Purkinje cell (primary cell): Measurements from ENCODE around the gene CAMK4. TPM values are rescaled to one million over a fixed set of nuclear protein-coding genes. Genes with fewer than 3 reads are reported as not detected.

Experiments
- polyA plus RNA-seq: library from polyadenylated mRNA; unstranded; fragments of >200 nt; fragmentation: Nextera tagmentation; gene quantifications from 2 replicates; pipeline ENCODE4 v1.2.1, GENCODE V29; 2014

Gene CAMK4
- polyA plus RNA-seq: 87.3 and 95.5 TPM in 2 replicates

DNA sequence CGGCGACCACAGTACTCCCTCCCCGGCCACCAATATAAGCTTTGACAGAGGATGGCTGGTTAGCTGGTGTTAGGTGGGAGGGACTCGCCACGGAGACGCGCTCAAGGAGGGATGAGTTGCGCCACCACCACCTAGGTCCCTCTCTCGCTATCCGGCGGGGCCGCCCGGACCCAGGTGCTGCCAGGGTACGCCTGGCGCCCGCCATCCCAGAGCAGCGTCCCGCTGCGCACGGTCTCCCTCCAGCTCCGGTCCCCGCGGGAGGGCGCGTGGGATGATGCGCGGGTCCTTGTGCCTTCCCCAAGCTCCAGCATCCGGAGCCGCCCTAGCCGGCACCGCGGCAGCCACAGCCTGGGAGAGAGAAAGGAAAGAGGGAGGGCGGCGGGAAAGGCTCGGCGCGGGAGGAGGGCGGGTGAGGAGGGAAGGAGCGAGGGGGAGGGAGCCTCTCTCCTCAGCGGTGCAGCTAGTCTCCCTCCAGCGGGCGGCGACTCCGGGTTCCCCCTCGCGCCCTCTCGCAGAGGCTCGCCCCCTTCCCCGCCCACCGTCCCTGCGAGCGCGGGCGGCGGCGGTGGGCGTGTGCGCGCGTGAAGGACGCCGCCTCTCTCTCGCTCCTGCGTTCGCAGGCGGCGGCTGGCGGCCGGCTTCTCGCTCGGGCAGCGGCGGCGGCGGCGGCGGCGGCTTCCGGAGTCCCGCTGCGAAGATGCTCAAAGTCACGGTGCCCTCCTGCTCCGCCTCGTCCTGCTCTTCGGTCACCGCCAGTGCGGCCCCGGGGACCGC, at the start of gene CAMK4:
Gene CAMK4 (plus strand): TSS at position 598 of the 774 bp plus-strand sequence. CDS start 100 bp downstream, at position 698.

DNA sequence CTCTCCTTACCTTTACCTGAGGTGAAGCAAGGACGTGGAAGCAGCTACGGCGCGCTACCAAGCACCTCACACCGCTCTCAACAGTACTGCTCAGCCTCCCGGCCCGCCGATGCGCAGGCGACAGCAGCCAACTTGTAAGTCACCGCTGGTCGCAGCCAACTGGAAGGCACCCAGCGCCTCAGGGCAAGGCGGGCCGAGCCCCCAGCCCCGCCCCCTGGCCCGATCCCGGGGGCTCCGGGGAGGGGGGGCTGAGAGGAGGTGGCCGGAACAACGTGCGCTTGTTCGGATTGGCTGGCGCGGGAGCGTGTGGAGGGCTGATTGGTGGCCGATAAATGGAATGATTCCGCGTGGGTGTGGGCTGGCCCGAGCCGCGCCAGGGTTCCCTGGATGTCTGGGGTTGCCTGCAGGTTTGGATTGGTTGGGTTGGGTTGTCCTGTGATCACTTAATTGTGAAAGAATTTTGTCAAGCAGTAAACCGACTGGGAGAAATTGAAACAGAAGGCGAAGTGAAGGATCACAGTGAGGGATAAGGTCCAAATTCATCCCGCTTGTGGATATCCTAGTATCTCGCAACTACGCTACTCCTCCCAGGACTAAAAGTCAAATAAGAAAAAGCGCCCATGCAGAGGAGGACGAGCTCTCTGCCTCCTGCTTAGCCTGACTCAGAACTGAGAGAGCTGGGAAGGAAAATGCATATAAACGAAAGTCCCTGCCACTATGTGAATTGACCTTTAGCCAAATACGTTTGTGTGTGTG, 288.4 kb downstream of the CAMK4 start, which contains the start of gene STARD4:
Gene STARD4 (minus strand): TSS at position 161 of the 756 bp plus-strand sequence. CDS start 5,102 bp downstream, outside the sequence.

Other genes with a start within 250 kb of the CAMK4 start
- gene TSLP, start 152.7 kb upstream of the CAMK4 start, polyA plus RNA-seq: 0.12 TPM in 1 of 2 replicates, not detected in the other
- 9.3 and 16.2 TPM in 2 replicates for gene WDR36, start 132.0 kb upstream of the CAMK4 start, polyA plus RNA-seq